ENCODE data around the gene SP3.

Gene SP3

DNA sequence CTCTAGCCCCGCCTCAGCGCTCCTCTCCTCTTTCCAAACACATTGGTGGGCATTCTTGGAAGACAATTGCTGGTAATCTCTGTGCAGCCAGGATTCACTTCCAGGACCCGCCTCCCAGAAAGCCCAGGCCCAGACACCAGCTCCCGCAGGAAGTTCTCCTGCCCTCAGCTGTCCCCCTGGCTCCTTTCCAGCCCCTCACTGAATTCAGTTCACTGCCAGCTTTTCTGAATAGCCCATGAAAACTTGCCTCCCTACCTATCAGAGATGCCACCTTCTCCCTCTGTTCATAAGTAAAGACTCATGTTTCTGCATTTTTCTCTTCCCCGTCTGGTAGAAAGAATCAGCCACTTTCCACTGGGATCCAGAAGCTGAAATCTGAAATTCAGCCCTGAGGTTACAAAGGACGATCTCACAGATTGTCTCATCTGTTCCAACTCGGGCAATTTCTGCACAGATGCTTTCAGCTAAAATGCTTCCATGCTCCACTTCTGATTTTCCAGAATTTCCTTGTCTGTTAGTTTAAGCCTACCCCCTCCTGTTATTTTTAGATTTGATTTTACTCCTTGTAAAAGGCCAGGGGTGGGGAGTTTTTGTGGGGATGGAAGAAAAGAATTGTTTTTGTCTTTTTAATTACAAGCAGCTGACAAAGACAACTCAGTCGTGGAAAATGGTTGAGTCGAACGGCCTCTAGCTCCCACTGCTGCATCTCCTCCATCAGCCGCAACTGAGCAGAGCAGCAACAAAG, 98.1 kb downstream of the SP3 start:
- DNase-seq (ENCODE audit: low read depth), result no peak
- TF ChIP-seq, protein P1, sequence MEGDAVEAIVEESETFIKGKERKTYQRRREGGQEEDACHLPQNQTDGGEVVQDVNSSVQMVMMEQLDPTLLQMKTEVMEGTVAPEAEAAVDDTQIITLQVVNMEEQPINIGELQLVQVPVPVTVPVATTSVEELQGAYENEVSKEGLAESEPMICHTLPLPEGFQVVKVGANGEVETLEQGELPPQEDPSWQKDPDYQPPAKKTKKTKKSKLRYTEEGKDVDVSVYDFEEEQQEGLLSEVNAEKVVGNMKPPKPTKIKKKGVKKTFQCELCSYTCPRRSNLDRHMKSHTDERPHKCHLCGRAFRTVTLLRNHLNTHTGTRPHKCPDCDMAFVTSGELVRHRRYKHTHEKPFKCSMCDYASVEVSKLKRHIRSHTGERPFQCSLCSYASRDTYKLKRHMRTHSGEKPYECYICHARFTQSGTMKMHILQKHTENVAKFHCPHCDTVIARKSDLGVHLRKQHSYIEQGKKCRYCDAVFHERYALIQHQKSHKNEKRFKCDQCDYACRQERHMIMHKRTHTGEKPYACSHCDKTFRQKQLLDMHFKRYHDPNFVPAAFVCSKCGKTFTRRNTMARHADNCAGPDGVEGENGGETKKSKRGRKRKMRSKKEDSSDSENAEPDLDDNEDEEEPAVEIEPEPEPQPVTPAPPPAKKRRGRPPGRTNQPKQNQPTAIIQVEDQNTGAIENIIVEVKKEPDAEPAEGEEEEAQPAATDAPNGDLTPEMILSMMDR (IDR thresholded peaks at IDR 0.05; ENCODE audit: low read length, missing control alignments), result no peak
- H3K4me3 ChIP-seq (replicated peaks; ENCODE audit: low read depth, low read length), result no peak overlapping the region

DNA sequence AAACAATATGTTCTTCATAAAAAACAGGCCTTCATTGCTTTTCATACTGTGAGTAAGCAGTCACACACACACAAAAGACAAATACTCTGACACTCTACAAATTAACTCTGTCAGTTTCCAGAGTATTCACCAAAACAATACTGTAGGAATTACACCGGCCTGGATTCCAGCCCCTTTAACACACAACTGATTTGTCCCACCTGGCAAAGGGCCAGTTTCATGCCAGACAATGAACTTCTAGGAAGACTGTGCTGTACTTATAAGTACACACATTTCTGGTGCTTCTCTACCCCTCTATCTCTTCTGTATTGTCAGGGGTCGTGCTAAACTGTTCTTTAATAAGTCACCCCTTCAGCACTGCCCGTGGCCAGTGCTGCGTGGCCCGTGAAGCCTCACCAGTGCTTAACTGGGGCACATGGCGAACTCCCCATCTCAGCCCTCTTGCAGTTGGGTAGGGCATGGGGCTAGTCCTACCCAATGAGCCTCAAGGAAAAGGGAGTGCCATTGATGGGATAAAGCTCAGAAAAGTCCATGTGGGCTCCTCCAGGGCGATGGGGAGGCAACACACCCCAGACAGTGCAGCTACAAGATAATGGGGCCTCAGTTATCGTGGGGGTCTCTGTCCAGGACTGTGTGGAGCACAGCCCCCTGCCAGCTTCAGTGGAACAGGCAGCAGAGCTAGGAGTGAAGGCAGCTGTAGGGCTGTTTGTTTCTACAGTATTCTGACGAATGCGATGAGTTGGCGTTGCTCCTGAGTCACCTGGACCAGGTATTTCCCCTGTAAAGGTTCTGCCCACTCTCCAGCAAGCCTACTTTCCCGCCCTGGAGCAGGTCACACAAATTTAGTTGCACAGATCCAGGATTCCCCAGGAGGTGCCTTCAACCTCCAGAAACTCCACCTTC, 99.0 kb downstream of the SP3 start:
- TF ChIP-seq, protein P1 (IDR thresholded peaks at IDR 0.05; ENCODE audit: low read length, missing control alignments), result no peak
- no peak overlapping the region for H3K4me3 ChIP-seq (replicated peaks; ENCODE audit: low read depth, low read length)
- DNase-seq (ENCODE audit: low read depth), result no peak

DNA sequence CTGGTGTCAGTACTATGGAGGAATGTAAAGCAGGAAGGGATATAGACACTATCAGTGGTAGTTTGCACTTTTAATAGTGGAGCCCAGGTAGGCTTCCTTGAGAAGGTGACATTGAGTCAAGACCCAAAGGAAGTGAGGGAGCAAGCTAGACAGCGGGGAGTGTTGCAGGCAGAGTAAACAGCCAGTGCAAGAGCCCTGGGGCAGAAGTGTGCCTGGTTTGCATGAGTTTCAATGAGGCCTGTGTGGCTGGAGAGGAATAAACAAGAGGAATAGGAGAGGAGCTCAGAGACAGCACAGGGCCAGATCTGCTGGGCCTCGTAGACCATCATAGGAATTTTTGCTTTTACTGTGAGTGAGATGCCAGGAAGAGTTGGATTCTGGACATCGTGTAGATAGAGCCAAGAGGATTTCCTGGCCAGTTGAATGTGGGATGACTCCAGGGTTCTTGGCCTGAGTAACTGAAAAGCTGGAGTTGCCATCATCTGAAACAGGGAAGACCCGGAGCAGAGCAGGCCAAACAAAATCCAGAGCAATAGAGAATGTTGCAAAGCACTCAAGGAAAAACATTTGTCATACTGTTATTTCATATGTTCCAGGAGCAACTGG, 102.5 kb downstream of the SP3 start:
- TF ChIP-seq, protein P1 (IDR thresholded peaks at IDR 0.05; ENCODE audit: low read length, missing control alignments), result no peak
- DNase-seq (ENCODE audit: low read depth), result no peak
- no peak overlapping the region for H3K4me3 ChIP-seq (replicated peaks; ENCODE audit: low read depth, low read length)

DNA sequence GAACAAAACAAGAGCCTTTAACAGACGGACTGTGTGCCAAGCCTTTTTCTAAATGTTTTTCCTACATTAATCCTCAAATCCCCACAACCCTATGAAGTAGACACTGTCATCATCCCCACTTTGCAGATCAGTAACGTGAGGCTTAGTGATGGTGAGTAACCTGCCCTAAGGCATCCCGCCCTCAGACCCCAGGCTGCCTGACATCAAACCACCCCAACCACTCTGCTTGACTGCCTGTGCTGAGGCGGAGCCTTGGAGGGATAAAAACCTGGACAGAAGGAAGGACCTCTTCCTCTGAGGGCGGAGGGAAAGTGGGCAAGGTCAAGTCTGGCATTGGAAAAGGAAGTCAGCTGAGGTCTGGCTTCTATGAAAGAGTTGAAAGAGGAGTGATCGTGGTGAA, 104.6 kb downstream of the SP3 start:
- DNase-seq (ENCODE audit: low read depth), result no peak
- TF ChIP-seq, protein P1 (IDR thresholded peaks at IDR 0.05; ENCODE audit: low read length, missing control alignments), result no peak
- no peak overlapping the region for H3K4me3 ChIP-seq (replicated peaks; ENCODE audit: low read depth, low read length)

DNA sequence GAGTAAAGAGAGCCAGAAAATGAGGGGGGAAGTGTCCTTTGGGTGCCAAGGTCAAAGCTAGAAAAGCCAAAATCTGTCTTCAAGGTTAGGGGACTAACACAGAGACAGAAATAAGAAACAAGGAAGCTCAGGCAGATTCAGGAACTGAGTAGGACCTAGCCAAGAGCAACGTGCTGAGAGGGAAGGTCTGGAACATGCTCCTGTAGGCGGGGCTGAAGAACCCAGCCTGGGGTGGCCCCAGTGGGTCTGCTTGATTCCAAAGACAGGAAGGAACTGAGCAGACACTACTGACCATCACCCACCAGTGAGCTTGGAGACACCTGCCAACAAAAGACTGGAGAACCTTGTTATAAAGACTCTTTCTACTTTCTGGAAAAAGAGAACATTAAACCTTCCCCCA, 105.1 kb downstream of the SP3 start:
- H3K4me3 ChIP-seq (replicated peaks; ENCODE audit: low read depth, low read length), result no peak overlapping the region
- TF ChIP-seq, protein P1 (IDR thresholded peaks at IDR 0.05; ENCODE audit: low read length, missing control alignments), result no peak
- DNase-seq (ENCODE audit: low read depth), result no peak

DNA sequence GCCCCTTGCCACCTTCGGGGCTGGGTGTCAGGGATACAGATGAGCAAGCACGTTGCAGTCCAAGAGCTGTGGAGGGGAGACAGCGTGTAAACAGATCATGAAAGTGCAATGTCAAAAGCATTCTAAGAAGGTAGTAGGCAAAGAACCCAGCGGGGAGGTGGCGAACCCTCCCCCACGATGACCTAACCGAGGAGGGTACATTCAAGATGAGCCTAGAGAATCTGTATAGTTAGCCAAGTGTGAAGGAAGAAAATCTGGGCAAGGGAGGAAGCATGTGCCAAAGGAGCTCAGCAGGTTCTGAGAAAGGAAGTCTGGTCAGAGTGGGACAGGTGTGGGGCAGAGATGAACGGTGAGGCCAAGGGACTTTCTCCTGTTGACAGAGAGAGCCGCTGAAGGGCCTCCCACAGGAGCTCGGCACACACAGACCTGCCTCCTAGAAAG, 106.9 kb downstream of the SP3 start:
- TF ChIP-seq, protein P1 (IDR thresholded peaks at IDR 0.05; ENCODE audit: low read length, missing control alignments), result no peak
- H3K4me3 ChIP-seq (replicated peaks; ENCODE audit: low read depth, low read length), result no peak overlapping the region
- no peak for DNase-seq (ENCODE audit: low read depth)

Measured in fibroblast of pulmonary artery (primary cell).